CD4-positive, alpha-beta T cell treated with Interleukin-6 at 100 ng/mL for 8 hours (primary cell): ENCODE data around the gene KDF1.
A peak's percentile ranks its signal among the peaks of the same experiment; 100 is the strongest.
"Not testable (repeated sequence)": the region's sequence is repeated elsewhere in the genome, so short reads cannot be mapped to it uniquely, and the experiment has no call there.

Experiments used
- DNase-seq: peaks from one replicate; pipeline ENCODE4 v3.0.0-alpha.2; 2020; ENCODE audit warnings: mixed read lengths, low spot score

Gene KDF1

GRCh38 chr1:26994020-26994786, 33.9 kb upstream of the KDF1 start:
- DNase-seq, result no peak

DNA sequence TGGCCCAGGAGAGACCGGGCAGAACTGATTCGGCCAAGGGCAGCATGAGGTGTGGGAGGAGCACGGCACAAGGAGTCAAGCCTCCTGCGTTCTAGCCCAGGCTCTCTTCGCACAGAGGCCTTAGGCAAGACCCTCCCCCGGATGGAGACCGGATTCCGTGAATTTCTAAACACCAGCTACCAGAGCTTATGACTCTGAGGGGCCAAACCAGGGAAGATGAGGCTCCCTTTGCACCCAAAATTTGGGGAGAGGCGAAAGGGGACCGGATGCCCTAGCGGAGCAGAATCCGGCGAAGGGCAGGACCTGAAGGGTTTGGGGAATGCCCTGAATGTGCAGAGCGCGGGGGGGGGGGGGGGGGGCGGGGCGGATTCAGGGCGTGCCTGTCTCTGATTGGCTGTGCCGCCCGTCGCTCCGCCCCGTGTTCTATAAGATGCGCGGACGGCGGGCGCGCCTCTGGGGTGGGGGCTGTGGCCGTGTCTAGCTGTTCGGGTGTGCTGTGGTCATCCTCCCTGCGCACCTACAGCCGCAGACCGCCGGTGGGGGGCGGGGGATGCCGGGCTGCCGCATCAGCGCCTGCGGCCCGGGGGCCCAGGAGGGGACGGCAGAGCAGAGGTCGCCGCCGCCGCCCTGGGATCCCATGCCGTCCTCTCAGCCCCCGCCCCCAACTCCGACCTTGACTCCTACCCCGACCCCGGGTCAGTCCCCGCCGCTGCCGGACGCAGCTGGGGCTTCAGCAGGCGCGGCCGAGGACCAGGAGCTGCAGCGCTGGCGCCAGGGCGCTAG, 33.2 kb upstream of the KDF1 start, which contains the start of gene TRNP1:
TRNP1 (plus strand) TSS at position 456 of the 783 bp plus-strand sequence; CDS start at position 551, 95 bp downstream.
- peak; percentile 68 for DNase-seq

DNA sequence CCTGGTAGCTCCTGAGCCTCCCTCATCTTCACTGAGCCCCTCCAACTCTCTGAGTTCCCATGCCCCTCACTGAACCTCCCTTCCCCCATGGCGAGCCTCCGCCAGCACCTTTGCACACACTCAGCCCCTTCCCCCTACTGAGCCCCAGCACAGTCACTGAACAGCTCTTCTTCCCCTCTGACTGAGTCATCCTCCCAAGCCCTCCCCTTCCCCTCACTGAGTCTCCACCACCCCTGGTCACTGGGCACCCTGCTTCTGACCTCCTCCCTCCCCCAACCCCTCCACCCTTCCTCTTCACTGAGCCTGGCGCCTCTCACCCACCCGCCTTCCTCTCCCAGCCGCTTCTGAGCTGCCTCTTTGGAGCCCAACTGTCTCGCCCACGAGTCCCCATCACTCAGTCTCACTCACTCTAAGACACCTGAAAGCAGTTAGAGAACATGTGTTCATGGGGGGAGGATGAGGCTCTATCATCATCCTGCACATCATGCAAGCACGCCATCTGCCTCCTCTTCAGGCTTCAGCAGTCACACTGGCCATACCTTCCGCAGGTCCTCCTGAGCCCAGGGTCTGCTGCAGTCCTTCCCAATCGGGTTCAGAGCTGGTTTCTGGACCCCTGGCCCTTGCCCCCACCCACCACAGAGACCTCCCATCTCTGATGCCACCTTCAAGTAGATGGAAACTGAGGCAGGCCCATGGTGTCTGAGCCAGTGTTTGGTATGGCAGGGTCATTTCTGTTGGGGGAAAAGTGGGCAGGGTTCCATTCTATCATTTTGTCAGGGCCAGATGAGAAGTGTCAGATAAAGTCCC, 31.2 kb upstream of the KDF1 start:
- no peak for DNase-seq

GRCh38 chr1:26989403-26990109, 29.3 kb upstream of the KDF1 start:
- DNase-seq, result not testable (repeated sequence)

GRCh38 chr1:26986658-26987057, 26.4 kb upstream of the KDF1 start:
- DNase-seq, result no peak

DNA sequence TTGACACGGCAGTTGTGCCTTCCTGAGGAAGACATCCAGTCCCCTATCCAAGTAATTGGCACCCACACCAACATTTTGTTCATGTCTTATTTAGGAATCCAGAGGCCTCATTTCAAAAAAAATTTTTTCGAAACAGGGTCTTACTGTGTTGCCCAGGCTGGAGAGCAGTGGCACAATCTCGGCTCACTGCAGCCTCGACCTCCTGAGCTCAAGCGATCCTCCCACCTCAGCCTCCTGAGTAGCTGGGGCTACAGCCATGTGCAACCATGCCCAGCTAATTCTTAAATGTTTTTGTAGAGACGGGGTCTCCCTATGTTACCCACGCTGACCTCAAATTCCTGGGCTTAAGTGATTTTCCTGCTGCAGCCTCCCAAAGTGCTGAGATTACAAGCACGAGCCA, 24.0 kb upstream of the KDF1 start:
- DNase-seq, result no peak

GRCh38 chr1:26983863-26984262, 23.6 kb upstream of the KDF1 start:
- DNase-seq, result no peak

DNA sequence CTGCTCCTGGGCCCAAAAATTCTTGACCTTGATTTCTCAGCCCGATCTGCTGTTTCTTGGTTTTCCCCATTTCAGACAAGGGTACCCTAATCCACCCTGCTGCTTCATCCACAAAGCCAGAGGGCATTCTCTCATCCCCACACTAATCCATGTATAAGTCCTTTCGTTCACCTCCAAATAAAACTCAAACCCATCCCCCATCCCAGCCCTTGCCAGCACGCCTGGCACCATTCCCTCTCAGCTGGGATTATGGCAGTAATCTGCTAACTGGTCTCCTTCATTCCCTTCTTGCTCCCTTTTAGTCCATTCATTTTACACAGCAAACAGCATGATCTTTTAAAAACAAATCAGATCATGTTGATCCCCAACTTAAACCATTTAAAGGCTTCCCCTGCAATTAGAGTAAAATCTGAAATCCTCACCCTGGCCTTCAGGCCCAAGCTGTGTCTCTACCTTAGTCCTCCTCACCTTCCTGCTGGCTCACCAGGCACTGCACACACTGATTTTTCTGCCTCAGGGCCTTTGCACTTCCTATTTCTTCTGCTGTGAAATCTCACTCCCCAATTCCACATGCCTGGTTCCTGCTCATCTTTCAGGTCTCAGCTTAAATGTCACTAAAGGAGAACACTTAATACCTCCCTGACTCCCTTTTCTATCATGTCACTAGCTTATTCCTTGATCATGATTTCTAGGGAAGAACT, 21.0 kb upstream of the KDF1 start:
- DNase-seq, result no peak

DNA sequence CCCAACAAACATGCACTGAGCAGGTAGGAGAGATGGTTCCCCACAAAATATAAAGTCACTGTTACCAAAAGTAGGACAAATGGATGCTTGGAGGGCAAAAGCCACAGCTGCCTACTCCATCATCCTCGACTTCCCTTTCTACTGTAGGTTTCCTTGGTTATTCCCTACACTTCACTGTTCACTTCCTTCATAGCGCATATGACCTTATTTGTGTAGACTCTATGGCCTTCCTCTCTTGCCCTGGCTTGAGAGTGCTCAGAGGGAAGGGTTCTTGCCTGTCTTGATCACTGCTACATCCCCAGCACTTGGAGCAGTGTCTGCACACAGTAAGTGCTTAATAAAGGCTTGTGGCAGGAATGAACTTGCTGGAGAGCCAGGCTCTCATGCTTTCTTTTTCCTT, 18.6 kb upstream of the KDF1 start:
- DNase-seq, result no peak

DNA sequence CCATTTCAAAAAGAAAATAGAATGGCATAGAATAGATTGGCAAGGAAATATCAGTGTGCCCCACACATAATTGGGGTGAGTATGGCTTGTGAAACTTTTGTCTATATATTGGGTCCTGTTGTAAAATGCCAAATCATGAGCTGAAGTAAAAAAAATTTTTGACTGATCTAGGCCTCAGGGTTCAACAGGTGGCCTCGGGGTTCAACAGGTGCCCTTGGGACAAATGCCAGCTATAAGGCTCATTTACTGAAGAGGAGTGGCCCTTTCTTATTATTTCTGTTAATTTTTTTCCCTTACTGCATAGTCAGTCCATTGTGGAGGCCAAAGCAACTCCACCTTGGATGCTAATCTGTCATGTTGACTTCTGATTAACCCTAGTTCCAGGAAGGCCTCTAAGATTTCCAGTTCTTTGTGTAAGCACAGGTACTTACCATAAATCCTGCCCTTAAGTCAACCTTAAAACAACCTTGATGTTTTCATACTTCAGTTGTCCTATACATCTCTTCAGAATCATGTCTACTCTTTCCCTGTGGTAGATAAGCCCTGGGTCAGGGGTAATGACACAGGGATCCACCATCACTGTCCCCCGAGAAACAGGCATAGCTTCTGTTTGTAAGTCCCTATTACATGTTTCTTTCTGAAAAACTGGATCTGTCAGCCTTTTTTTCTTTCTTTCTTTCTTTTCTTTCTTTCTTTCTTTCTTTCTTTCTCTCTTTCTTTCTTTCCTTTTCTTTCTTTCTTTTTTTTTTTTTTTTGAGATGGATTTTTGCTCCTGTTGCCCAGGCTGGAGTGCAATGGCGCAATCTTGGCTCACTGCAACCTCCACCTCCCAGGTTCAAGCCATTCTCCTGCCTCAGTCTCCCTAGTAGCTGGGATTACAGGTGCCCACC, 16.6 kb upstream of the KDF1 start:
- DNase-seq, result no peak

DNA sequence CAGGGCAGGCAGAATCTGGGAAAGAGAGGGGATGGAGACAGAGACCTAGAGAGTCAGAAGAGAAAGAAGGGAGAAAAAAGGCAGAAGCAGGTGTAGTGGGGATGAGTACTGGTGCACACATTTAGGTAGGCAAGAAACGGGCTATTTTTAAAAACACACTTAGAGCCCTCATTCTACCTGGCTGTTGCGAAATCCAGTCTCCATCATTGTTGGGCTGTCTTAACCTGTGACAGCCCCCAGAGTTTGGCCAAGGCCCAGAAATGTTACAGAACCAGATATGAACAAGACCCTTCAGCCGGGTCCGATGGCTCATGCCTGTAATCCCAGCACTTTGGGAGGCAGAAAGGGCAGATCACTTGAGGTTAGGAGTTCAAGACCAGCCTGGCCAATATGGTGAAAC, 12.6 kb upstream of the KDF1 start:
- no peak for DNase-seq

GRCh38 chr1:26972390-26972789, 12.1 kb upstream of the KDF1 start:
- DNase-seq, result no peak

DNA sequence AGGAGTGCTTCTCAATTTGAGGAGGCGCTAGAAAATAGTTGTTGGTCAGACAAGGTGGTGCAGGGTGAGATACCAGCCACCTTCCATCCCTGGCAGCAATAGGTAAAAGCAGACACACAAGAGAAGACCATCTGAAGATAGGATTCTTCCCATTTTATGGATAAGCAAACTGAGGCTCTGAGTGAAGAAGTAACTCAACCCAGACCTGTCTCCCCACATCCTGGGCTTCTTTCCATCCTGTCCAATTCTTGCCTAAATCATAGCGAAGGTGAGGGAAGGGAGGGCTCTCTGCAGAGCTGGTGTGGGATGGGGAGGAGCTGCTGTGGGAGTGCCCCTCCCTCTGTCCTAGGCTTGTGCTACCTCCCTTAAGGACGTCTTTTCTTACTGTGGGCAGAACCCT, 11.3 kb upstream of the KDF1 start:
- DNase-seq, result no peak

DNA sequence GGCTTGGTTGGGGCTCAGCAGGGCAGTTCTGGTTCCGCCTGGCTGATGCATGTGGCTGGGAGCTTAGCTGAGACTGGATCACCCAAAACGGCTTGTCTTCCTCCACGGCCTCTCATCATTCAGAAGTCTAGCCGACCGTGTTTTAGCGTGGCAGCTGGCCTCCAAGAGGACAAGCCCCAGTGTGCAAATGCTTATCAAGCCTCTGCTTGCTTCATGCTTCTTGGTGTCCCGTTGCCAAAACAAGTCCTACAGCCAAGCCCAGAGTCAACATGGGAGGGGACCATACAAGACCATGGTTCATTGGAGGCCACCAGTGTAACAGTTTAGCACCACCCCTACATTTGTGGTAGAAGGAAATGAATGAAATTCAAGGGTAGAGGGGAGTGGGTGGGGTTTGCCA, 10.5 kb upstream of the KDF1 start:
- DNase-seq, result no peak

DNA sequence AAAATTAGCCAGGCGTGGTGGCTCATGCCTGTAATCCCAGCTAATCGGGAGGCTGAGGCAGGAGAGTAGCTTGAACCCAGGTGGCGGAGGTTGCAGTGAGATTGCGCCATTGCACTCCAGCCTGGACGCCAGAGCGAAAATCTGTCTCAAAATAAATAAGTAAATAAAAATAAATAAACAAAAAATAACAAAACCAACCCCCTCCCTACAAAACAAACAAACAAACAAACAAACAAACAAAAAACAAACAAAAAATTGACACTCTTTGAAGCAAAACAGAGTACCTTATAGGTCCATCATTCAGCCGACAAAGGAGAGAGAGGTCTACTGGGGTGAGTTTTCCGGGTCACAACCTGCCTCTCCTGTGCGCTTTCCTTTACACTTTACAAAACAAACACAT, 5.4 kb upstream of the KDF1 start:
- DNase-seq, result no peak

DNA sequence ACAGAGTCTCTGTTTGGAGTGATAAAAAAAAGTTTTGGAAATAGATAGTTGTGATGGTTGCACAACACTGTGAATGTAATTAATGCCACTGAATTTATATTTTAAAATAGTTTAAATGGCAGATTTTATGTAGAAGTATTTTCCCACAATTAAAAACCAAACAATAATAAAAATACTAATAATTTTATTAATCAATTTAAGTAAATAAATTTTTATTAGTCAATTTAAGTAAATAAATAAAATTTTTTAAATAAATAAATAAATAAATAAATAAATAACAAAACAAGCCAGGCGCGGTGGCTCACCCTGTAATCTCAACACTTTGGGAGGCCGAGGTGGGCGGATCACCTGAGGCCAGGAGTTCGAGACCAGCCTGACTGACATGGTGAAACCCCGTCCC, 4.9 kb upstream of the KDF1 start:
- DNase-seq, result no peak

DNA sequence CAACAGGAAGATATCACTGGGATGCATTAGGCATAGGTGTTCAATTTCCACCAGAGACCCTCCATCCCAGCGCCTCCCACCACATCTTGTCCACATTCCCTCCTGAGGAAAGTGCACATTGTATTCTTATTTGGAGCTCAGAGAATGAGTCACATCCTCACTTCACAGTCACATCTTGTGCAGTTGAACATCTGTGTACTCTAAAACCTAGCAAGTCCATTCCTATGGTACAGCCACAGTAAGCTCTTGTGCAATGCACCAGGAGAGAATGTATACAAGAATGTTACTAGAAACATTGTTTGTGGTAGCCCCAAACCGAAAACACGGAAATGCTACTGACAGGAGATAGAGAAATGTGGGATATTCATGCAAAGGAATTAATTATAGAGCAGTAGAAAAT, 1.6 kb upstream of the KDF1 start:
- DNase-seq, result no peak

DNA sequence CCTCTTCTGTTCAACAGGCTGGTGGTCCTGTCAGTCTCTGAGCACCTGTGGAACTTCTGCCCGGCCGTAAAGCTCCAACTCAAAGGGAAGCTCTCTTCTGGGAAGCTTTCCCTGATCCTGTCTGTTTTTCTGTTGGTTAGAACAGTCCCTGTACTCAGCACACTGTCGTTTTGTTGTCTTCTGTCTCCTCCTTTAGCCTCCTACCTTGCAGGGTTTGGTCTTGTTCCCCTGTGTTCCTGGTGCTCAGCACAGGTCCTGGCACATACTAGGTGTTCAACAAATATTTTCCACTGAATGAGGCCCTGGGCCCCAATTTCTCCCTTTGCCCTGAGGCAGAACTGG, 328 bp upstream of the KDF1 start:
- no peak for DNase-seq

DNA sequence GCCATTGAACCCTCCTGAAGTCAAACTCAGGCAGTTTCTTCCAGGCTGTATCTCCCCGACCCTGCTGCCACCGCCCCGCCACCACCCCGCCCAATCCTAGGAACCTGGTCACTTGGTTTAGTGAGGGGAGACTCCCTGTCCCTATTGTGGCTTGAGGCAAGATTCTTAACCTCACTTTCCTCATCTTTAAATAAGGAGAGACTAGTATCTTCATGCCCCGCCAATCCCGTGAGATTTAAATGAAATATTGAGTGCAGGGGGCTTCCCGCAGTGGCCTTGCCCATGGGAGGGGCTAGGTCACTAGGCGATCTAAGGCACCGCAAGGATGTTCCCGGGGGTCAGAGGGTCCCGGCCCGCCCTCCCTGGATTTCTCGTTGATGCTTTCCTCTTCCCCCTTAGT, 998 bp downstream of the KDF1 start:
- no peak for DNase-seq

GRCh38 chr1:26957306-26957705, 3.0 kb downstream of the KDF1 start:
- DNase-seq, result no peak

DNA sequence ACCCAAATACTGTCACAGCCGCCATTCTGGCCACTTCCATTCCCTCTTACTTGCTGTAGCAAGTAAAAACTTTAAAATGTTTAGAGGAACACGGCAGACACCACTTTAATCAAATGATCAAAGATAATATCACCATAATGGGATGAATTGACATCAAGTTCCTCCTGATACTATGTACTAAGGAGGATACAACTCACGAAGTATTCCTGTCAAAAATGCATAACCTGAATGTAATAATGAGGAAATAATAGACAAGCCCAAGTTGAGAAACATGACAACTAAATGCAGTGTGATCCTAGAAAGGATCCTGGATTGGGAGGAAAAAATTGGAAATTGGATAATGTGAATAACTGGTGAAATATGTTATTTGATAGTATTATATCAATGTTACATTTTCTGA, 3.9 kb downstream of the KDF1 start:
- DNase-seq, result no peak
